HL-60 (cell line): ENCODE results near the gene NEDD4L.

Experiments used
- DNase-seq, 2 experiments: peaks; one replicate each; pipeline ENCODE4 v3.0.0-alpha.2; 2010 to 2020; ENCODE audit warnings: low read depth in 1 of 2, low spot score in 1 of 2
- H3K27ac ChIP-seq: fragments of 250-450 bp; sonication (Bioruptor Pico); replicated peaks from 2 replicates; pipeline ENCODE4 v1.5.1; 2020; ENCODE audit warnings: mild to moderate bottlenecking, moderate library complexity
- H3K27me3 ChIP-seq: fragments of 250-450 bp; sonication (Bioruptor Pico); 2 replicates; pipeline ENCODE4 v1.5.1; 2021; ENCODE audit warnings: mild to moderate bottlenecking, moderate library complexity; ENCODE audit not compliant: insufficient read depth, poor library complexity, severe bottlenecking
- H3K4me3 ChIP-seq: replicated peaks from 2 replicates; pipeline ENCODE4 v1.5.1; 2011; ENCODE audit warnings: mild to moderate bottlenecking, control low read depth, low read length; ENCODE audit not compliant: insufficient read depth
- CTCF ChIP-seq: IDR thresholded peaks from one replicate; pipeline ENCODE4 v1.5.1; 2011; ENCODE audit warnings: low read length, control low read depth, inconsistent platforms; ENCODE audit not compliant: insufficient read depth
- GABPA ChIP-seq: IDR thresholded peaks from 2 replicates; pipeline ENCODE4 v1.6.1; 2012; ENCODE audit warnings: low read depth
- POLR2AphosphoS5 ChIP-seq: IDR thresholded peaks from 2 replicates; pipeline ENCODE4 v1.6.1; 2012; ENCODE audit warnings: low read depth
- REST ChIP-seq: IDR thresholded peaks from 2 replicates; pipeline ENCODE4 v1.6.1; 2012; ENCODE audit warnings: low read depth; ENCODE audit not compliant: insufficient replicate concordance
- SPI1 ChIP-seq: IDR thresholded peaks from 2 replicates; pipeline ENCODE4 v1.6.1; 2012; ENCODE audit warnings: low read depth, mild to moderate bottlenecking, borderline replicate concordance

NEDD4L gene

GRCh38 chr18:58349650-58350049 lies 305.6 kb downstream of the NEDD4L start:
- Histone ChIP-seq H3K27ac (no peak overlapping the region), H3K4me3 (no peak overlapping the region), H3K27me3 (peaks cover 7% of the 10 kb centered on the region)
- TF ChIP-seq GABPA = no peak
- TF ChIP-seq CTCF = no peak
- TF ChIP-seq REST = no peak
- TF ChIP-seq SPI1 = no peak
- no peak for TF ChIP-seq POLR2AphosphoS5
- DNase-seq = no peak

GRCh38 chr18:58350526-58350925 lies 306.5 kb downstream of the NEDD4L start:
- H3K4me3 ChIP-seq = no peak overlapping the region
- DNase-seq = no peak
- peaks cover 4% of the 10 kb centered on the region for H3K27me3 ChIP-seq
- no peak overlapping the region for H3K27ac ChIP-seq
- TF ChIP-seq SPI1 (no peak), CTCF (no peak), GABPA (no peak)

- Histone ChIP-seq H3K27ac (no peak overlapping the region), H3K4me3 (no peak overlapping the region), H3K27me3 (peaks cover 4% of the 10 kb centered on the region)
- no peak for DNase-seq
- TF ChIP-seq CTCF (no peak), REST (no peak), GABPA (no peak), POLR2AphosphoS5 (no peak), SPI1 (no peak)
Observed at GRCh38 chr18:58351776-58352175, 307.8 kb downstream of the NEDD4L start.

- TF ChIP-seq POLR2AphosphoS5 (no peak), REST (no peak), SPI1 (no peak), GABPA (no peak), CTCF (no peak)
Observed at GRCh38 chr18:58353581-58353980, 309.6 kb downstream of the NEDD4L start.

More at GRCh38 chr18:58353581-58353980, 309.6 kb downstream of the NEDD4L start:
- H3K4me3 ChIP-seq = no peak overlapping the region
- peaks cover 7% of the 10 kb centered on the region for H3K27me3 ChIP-seq
- DNase-seq = no peak
- no peak overlapping the region for H3K27ac ChIP-seq
